Bronchial epithelial cell (primary cell): Measurements from ENCODE around the gene TNPO3. TPM values are rescaled to one million over a fixed set of nuclear protein-coding genes. Genes with fewer than 3 reads are reported as not detected.

Experiments
- DNase-seq: peaks from one replicate; pipeline ENCODE4 v3.0.0-alpha.2; 2010; ENCODE audit warnings: low read depth
- FAIRE-seq: peaks from 2 replicates; lab custom pipeline; 2011; peaks lifted over from hg19 to GRCh38; lab: Jason Lieb, UNC
- H3K27me3 ChIP-seq: 2 replicates; pipeline ENCODE4 v1.5.1; 2011; ENCODE audit warnings: low read length; ENCODE audit not compliant: control insufficient read depth, insufficient read depth
- H3K36me3 ChIP-seq: 2 replicates; pipeline ENCODE4 v1.5.1; 2011; ENCODE audit warnings: low read length; ENCODE audit not compliant: control insufficient read depth, insufficient read depth
- H3K4me3 ChIP-seq: 2 replicates; pipeline ENCODE4 v1.5.1; 2011; ENCODE audit warnings: mild to moderate bottlenecking, low read depth, low read length, control low read depth
- CTCF ChIP-seq: IDR thresholded peaks from 2 replicates; pipeline ENCODE4 v1.5.1; 2011; ENCODE audit warnings: mild to moderate bottlenecking, moderate library complexity, low read length, control low read depth, inconsistent platforms; ENCODE audit not compliant: insufficient read depth, severe bottlenecking
- total RNA-seq: library from RNA; depleted of rRNA; stranded (reverse); fragments of >200 nt; gene quantifications from 2 replicates; pipeline ENCODE4 v1.2.1, GENCODE V29; 2014

TNPO3 gene
- total RNA-seq, 1 donor from 2014 or later = 62.9 TPM

- Histone ChIP-seq H3K36me3 (no peaks in the 10 kb centered on the region), H3K4me3 (no peak overlapping the region), H3K27me3 (peaks cover 4% of the 10 kb centered on the region)
- FAIRE-seq (no peak), DNase-seq (no peak)
- no peak for TF ChIP-seq CTCF
These were observed 133.0 kb downstream of the TNPO3 start for GRCh38 chr7:128921866-128922440.

DNA sequence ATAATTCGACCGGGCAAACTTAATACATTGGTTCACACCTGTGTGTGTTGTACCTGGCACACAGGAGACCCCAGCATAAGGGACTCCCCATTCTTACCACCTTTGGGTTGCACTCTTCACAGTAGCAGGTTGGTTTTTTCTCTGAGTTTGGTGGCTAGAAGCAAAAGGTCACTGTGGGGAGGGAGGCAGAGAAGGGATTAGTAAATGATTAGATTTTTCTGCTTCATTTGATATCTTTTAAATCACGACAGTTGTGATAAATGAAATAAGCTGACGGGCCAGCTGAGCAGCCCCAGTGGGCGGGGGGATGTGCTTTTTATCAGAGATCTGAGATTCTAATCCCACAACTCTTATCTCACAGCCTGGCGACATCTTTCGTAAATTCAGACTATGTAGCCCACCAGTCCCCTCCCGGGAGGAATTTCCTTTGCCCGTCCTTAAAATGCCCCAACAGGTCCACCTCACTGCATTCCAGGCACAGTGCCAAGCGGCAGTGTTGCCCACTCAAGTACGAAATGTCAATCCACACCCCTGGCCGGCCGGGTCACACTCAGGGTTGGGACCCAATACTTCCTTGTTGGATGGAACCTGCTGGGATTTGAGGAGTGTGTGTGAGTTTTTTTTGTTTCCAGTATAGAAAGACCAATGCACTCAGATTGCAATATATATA, 133.9 kb downstream of the TNPO3 start:
- FAIRE-seq (no peak), DNase-seq (no peak)
- H3K36me3 ChIP-seq = no peaks in the 10 kb centered on the region
- no peak for TF ChIP-seq CTCF
- no peak overlapping the region for H3K4me3 ChIP-seq
- H3K27me3 ChIP-seq = peaks cover 6% of the 10 kb centered on the region

GRCh38 chr7:128919881-128920799, 134.8 kb downstream of the TNPO3 start:
- no peak for DNase-seq
- Histone ChIP-seq H3K4me3 (no peak overlapping the region), H3K36me3 (no peaks in the 10 kb centered on the region), H3K27me3 (peaks cover 10% of the 10 kb centered on the region)
- TF ChIP-seq CTCF = no peak
- FAIRE-seq = no peak

DNA sequence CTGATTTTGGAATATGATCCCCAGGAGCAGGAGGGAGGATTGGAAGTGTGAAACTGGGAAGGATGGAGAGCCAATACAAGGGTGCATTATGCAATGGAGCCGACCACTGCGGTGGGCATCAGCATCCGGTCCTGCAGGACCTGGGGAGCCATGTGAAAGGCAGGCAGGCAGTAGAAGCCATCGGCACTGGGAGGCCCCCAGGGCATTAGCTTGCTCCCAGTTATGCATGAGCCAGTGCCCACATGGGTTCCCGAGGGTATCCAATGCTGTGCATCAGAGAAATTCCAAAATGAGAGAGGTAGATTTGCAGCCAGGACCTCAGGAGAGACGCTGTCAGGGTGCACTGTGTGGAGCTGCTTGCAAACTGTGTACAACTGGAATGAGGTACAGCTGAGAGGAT, 135.7 kb downstream of the TNPO3 start:
- DNase-seq = no peak
- FAIRE-seq = no peak

More for the DNA sequence above, 135.7 kb downstream of the TNPO3 start:
- H3K27me3 ChIP-seq = peaks cover 16% of the 10 kb centered on the region
- no peaks in the 10 kb centered on the region for H3K36me3 ChIP-seq
- no peak overlapping the region for H3K4me3 ChIP-seq
- TF ChIP-seq CTCF = no peak
